Skin of body (tissue), 2 donors: ENCODE measurements around the gene SYTL4. TPM values are rescaled to one million over a fixed set of nuclear protein-coding genes. Genes with fewer than 3 reads are reported as not detected.

Source experiments
- DNase-seq: peaks from one replicate; lab custom pipeline; 2025; lab: John Stamatoyannopoulos, UW
- total RNA-seq: library from RNA; depleted of rRNA; stranded (reverse); fragments of >200 nt; gene quantifications from one replicate; pipeline ENCODE4 v1.2.3, GENCODE V29; 2014

SYTL4 gene
- total RNA-seq, 1 donor from 2014 or later = 3.8 TPM

GRCh38 chrX:100695302-100695701, 36.6 kb downstream of the SYTL4 start:
- DNase-seq = no peak

- DNase-seq = no peak
Observed at GRCh38 chrX:100687546-100687945, 44.4 kb downstream of the SYTL4 start.

GRCh38 chrX:100687128-100687527, 44.8 kb downstream of the SYTL4 start:
- DNase-seq = no peak

- DNase-seq = no peak
Observed at GRCh38 chrX:100685997-100686305, 46.0 kb downstream of the SYTL4 start.

GRCh38 chrX:100685284-100685996, 46.5 kb downstream of the SYTL4 start:
- peak; percentile 14 for DNase-seq

GRCh38 chrX:100682939-100683338, 49.0 kb downstream of the SYTL4 start:
- no peak for DNase-seq

- DNase-seq = no peak
Observed at GRCh38 chrX:100681599-100681998, 50.3 kb downstream of the SYTL4 start.

GRCh38 chrX:100680756-100681155, 51.2 kb downstream of the SYTL4 start:
- DNase-seq = no peak

GRCh38 chrX:100677611-100678181, 54.2 kb downstream of the SYTL4 start:
- DNase-seq = no peak

- no peak for DNase-seq
Observed at GRCh38 chrX:100674705-100675104, 57.2 kb downstream of the SYTL4 start.

- no peak for DNase-seq
Observed at GRCh38 chrX:100673397-100673953, 58.4 kb downstream of the SYTL4 start.

GRCh38 chrX:100672966-100673365, 59.0 kb downstream of the SYTL4 start:
- no peak for DNase-seq

GRCh38 chrX:100663642-100664041, 68.3 kb downstream of the SYTL4 start:
- DNase-seq = no peak

GRCh38 chrX:100662796-100663195, 69.1 kb downstream of the SYTL4 start:
- DNase-seq = no peak

GRCh38 chrX:100662170-100662569, 69.8 kb downstream of the SYTL4 start:
- DNase-seq = no peak

- peak; percentile 49 for DNase-seq
Observed at GRCh38 chrX:100659431-100660137, 72.3 kb downstream of the SYTL4 start.

GRCh38 chrX:100658941-100659381, 73.0 kb downstream of the SYTL4 start:
- peak; percentile 49 for DNase-seq

GRCh38 chrX:100654261-100654660, 77.7 kb downstream of the SYTL4 start:
- peak; percentile 61 for DNase-seq

GRCh38 chrX:100652266-100652665, 79.7 kb downstream of the SYTL4 start:
- no peak for DNase-seq

GRCh38 chrX:100650841-100651240, 81.1 kb downstream of the SYTL4 start:
- no peak for DNase-seq

- DNase-seq = peak; percentile 88
Observed at GRCh38 chrX:100649550-100650356, 82.2 kb downstream of the SYTL4 start.
